Loucy (cell line): ENCODE measurements around the gene YWHAH.

Experiments
- EZH2phosphoT487 ChIP-seq: fragments of 200-600 bp; IDR thresholded peaks from 2 replicates; pipeline ENCODE4 v1.6.1; 2018; ENCODE audit warnings: antibody characterized with exemption, mild to moderate bottlenecking, moderate library complexity, borderline replicate concordance
- TF ChIP-seq, protein P1 (sequence below): fragments of 200-600 bp; sonication (generic); conservative IDR thresholded peaks from 2 replicates; pipeline ENCODE4 v1.5.1; 2014; ENCODE audit warnings: mild to moderate bottlenecking, antibody characterized with exemption, low read length

DNA sequence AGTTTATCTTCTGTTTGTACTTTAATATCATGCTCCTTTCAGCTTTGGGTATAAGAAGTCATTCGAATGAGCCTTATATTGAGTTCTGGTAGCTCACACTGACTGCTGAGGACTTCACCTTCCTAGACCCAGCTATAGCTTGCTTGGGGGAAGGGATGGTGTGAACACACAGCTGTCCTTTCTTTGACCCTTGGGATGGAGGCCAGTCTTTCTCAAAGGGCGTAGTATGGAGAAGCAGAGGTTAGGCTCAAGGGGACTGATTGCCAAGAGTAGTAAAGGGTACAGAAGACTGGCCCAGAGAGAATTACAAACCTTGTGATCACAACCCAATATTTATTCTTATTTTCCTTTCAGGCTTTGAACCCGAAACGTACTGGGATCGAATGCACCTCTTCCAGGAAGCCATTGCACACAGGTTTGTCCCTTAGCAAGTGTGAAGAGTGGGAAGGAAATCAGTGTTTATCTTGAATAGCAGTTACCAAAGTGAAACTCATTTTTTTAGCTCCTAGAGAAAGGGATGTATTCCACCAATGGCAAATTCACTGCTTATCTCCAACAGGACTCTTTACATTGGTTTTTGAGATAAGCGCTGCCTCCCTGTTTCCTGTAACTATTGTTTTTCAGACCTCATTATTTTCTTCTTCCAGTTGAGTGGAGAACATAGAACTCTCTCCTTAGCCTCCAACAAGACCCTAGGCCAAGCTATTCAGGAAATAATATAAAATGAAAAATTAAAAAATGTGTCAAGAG lies 42.8 kb upstream of the YWHAH start:
- TF ChIP-seq, protein P1, sequence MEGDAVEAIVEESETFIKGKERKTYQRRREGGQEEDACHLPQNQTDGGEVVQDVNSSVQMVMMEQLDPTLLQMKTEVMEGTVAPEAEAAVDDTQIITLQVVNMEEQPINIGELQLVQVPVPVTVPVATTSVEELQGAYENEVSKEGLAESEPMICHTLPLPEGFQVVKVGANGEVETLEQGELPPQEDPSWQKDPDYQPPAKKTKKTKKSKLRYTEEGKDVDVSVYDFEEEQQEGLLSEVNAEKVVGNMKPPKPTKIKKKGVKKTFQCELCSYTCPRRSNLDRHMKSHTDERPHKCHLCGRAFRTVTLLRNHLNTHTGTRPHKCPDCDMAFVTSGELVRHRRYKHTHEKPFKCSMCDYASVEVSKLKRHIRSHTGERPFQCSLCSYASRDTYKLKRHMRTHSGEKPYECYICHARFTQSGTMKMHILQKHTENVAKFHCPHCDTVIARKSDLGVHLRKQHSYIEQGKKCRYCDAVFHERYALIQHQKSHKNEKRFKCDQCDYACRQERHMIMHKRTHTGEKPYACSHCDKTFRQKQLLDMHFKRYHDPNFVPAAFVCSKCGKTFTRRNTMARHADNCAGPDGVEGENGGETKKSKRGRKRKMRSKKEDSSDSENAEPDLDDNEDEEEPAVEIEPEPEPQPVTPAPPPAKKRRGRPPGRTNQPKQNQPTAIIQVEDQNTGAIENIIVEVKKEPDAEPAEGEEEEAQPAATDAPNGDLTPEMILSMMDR, result no peak
- TF ChIP-seq EZH2phosphoT487, result no peak
